ENCODE data around the gene BCL2L14. TPM values are rescaled to one million over a fixed set of nuclear protein-coding genes. Genes with fewer than 3 reads are reported as not detected.

Gene BCL2L14
- total RNA-seq, result not detected
- not detected for polyA plus RNA-seq
- long read RNA-seq, donor 1, result 0 reads
- long read RNA-seq, donor 2, partial matches to known transcripts, result 0 of 1 reads
- long read RNA-seq, donor 2, other reads (novel, unspliced or antisense), result 1 of 1 reads

- H3K27ac ChIP-seq, result no peak within 1 kb of the TSS
- intact Hi-C loops (cut with DNase I), result no loop called here
- DNase-seq (no peak), ATAC-seq (no peak)
- no peaks in the 10 kb centered on the region for H3K27me3 ChIP-seq (ENCODE audit: insufficient read depth in 3 of 3, low read length in 2 of 3)
- no peak for TF ChIP-seq CTCF (IDR thresholded peaks at IDR 0.05)
- H3K4me3 ChIP-seq, result no peak within 1 kb of the TSS
- no peaks in the 10 kb centered on the region for H3K4me1 ChIP-seq
- H3K9me3 ChIP-seq, result no peaks in the 10 kb centered on the region
- 48 to 62% (median 57%) methylated on average over 12 of the region's 12 CpGs for WGBS, 3 donors
- no peaks in the 10 kb centered on the region for H3K36me3 ChIP-seq (ENCODE audit: insufficient read depth in 1 of 2, low read depth in 1 of 2)
Measured at GRCh38 chr12:12070674-12071656, at the start of gene BCL2L14. Gene BCL2L14, plus strand, starts transcription at chr12:12070939. Its CDS starts 8,367 bp downstream, at chr12:12079306.

GRCh38 chr12:12022306-12022936 lies 48.3 kb upstream of the BCL2L14 start:
- TF ChIP-seq CTCF (IDR thresholded peaks at IDR 0.05), result no peak
- ATAC-seq (no peak), DNase-seq (no peak)
- intact Hi-C loops (cut with DNase I), result no loop called here
- Histone ChIP-seq H3K9me3 (no peaks in the 10 kb centered on the region), H3K4me3 (no peak overlapping the region), H3K27ac (no peak overlapping the region), H3K36me3 (ENCODE audit: insufficient read depth in 1 of 2, low read depth in 1 of 2) (no peaks in the 10 kb centered on the region), H3K4me1 (no peaks in the 10 kb centered on the region), H3K27me3 (ENCODE audit: insufficient read depth in 3 of 3, low read length in 2 of 3) (no peaks in the 10 kb centered on the region)
- WGBS, 3 donors, result 88 to 94% (median 92%) methylated on average over 8 of the region's 8 CpGs

- Histone ChIP-seq H3K36me3 (ENCODE audit: insufficient read depth in 1 of 2, low read depth in 1 of 2) (no peaks in the 10 kb centered on the region), H3K9me3 (no peaks in the 10 kb centered on the region), H3K27me3 (ENCODE audit: insufficient read depth in 3 of 3, low read length in 2 of 3) (no peaks in the 10 kb centered on the region), H3K27ac (no peak overlapping the region), H3K4me3 (no peak overlapping the region), H3K4me1 (no peaks in the 10 kb centered on the region)
- no peak for TF ChIP-seq CTCF (IDR thresholded peaks at IDR 0.05)
- DNase-seq (no peak), ATAC-seq (no peak)
- intact Hi-C loops (cut with DNase I), result no loop called here
- 40 to 94% (median 42%) methylated on average over 1 to 2 of the region's 2 CpGs for WGBS, 3 donors
Measured at GRCh38 chr12:12023456-12023855, 47.3 kb upstream of the BCL2L14 start.

GRCh38 chr12:12024911-12025682 lies 45.6 kb upstream of the BCL2L14 start:
- H3K4me3 ChIP-seq, result no peak overlapping the region
- H3K9me3 ChIP-seq, result no peaks in the 10 kb centered on the region
- ATAC-seq (no peak), DNase-seq (no peak)
- H3K27ac ChIP-seq, result no peak overlapping the region
- H3K27me3 ChIP-seq (ENCODE audit: insufficient read depth in 3 of 3, low read length in 2 of 3), result no peaks in the 10 kb centered on the region
- TF ChIP-seq CTCF (IDR thresholded peaks at IDR 0.05), result no peak
- no peaks in the 10 kb centered on the region for H3K36me3 ChIP-seq (ENCODE audit: insufficient read depth in 1 of 2, low read depth in 1 of 2)
- intact Hi-C loops (cut with DNase I), result no loop called here
- H3K4me1 ChIP-seq, result no peaks in the 10 kb centered on the region
- 88 to 92% (median 89%) methylated on average over 10 of the region's 10 CpGs for WGBS, 3 donors
